GM10248 (cell line): Measurements from ENCODE around the gene FAM13C.

Experiments used
- CTCF ChIA-PET: fragments of 300-600 bp; sonication (Branson Sonifier 250); formaldehyde crosslinking; extraction: SDS; loops from one replicate; lab custom pipeline; 2021; ENCODE audit warnings: antibody characterized with exemption; lab: Yijun Ruan, JAX
- POLR2A ChIA-PET: fragments of 350-650 bp; sonication (Branson Sonifier 250); formaldehyde crosslinking; extraction: SDS; loops from one replicate; lab custom pipeline; 2020; ENCODE audit warnings: antibody characterized with exemption; lab: Yijun Ruan, JAX
- DNase-seq: peaks from one replicate; pipeline ENCODE4 v3.0.0; 2012; ENCODE audit errors: extremely low spot score
- TF ChIP-seq, protein P1 (sequence below): IDR thresholded peaks from 2 replicates; pipeline ENCODE4 v1.5.1; 2012; ENCODE audit warnings: mild to moderate bottlenecking, low read depth; ENCODE audit errors: extremely low read depth, missing control alignments, control extremely low read depth

FAM13C gene

DNA sequence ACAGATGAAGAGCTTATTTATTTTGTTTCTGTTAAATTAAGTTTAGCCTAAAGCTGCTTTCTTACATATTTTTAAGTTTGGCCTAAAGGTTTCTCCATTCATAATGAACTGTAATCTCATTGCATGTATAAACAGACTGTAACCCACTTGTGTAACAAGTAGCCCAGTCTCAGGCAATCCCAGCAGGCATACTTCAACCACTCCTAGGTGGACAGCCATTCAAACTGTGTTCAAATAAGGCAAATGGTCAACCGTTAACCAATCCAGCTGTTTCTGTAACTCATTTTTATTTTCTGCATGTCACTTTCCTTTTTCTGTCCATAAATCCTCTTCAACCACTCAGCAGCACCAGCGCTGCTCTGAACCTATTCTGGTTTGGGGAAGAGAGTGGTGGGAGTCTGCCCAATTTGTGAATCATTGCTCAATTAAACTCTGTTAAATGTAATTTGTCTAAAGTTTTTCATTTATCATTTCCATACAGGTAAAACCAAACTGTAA is 150.0 kb downstream of the FAM13C start:
- POLR2A ChIA-PET = no interaction called here
- no peak for DNase-seq
- CTCF ChIA-PET = interaction anchor here (1.4 to 1.6 kb wide), 2 partner anchors 15 to 20 kb away, joined by 3 read pairs; no protein-coding TSS in a partner anchor
- TF ChIP-seq, protein P1, sequence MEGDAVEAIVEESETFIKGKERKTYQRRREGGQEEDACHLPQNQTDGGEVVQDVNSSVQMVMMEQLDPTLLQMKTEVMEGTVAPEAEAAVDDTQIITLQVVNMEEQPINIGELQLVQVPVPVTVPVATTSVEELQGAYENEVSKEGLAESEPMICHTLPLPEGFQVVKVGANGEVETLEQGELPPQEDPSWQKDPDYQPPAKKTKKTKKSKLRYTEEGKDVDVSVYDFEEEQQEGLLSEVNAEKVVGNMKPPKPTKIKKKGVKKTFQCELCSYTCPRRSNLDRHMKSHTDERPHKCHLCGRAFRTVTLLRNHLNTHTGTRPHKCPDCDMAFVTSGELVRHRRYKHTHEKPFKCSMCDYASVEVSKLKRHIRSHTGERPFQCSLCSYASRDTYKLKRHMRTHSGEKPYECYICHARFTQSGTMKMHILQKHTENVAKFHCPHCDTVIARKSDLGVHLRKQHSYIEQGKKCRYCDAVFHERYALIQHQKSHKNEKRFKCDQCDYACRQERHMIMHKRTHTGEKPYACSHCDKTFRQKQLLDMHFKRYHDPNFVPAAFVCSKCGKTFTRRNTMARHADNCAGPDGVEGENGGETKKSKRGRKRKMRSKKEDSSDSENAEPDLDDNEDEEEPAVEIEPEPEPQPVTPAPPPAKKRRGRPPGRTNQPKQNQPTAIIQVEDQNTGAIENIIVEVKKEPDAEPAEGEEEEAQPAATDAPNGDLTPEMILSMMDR = no peak

- DNase-seq = no peak
- TF ChIP-seq, protein P1 = no peak
- CTCF ChIA-PET = interaction anchor here (0.9 kb wide), 1 partner anchor 46 kb away, joined by 3 read pairs; no protein-coding TSS in a partner anchor
- POLR2A ChIA-PET = no interaction called here
Measured at GRCh38 chr10:59206204-59206720, 156.1 kb downstream of the FAM13C start.
